Measurements from ENCODE around the gene NOLC1.

GRCh38 chr10:102191956-102192355 is 39.8 kb downstream of the NOLC1 start:
- no peak for TF ChIP-seq CTCF (IDR thresholded peaks at IDR 0.05)
- no peak for TF ChIP-seq POLR2A (IDR thresholded peaks at IDR 0.05)
